Measurements from ENCODE around the gene GFER. TPM values are rescaled to one million over a fixed set of nuclear protein-coding genes. Genes with fewer than 3 reads are reported as not detected.

Gene GFER
- total and polyA plus RNA-seq, 9 of the 15 experiments (the other 6 are each of a cell fraction or from before 2014, with no cell fraction given): 4.3 to 53.7 (median 19.8) TPM

GRCh38 chr16:1990101-1990350 is 6.0 kb downstream of the GFER start (continued):
- TF ChIP-seq MAFF (IDR thresholded peaks at IDR 0.05; ENCODE audit: low read length) (no peak), KDM2B (CRISPR knock-in tag; IDR thresholded peaks at IDR 0.05) (no peak), ZNF668 (CRISPR knock-in tag; IDR thresholded peaks at IDR 0.05) (no peak), HNRNPK (IDR thresholded peaks at IDR 0.05; ENCODE audit: low read depth, low read length, poor library complexity, severe bottlenecking) (peak; percentile 67), IRF2 (CRISPR knock-in tag; IDR thresholded peaks at IDR 0.05) (no peak), HMG20B (CRISPR knock-in tag; IDR thresholded peaks at IDR 0.05) (no peak)
- TF ChIP-seq, protein P1, sequence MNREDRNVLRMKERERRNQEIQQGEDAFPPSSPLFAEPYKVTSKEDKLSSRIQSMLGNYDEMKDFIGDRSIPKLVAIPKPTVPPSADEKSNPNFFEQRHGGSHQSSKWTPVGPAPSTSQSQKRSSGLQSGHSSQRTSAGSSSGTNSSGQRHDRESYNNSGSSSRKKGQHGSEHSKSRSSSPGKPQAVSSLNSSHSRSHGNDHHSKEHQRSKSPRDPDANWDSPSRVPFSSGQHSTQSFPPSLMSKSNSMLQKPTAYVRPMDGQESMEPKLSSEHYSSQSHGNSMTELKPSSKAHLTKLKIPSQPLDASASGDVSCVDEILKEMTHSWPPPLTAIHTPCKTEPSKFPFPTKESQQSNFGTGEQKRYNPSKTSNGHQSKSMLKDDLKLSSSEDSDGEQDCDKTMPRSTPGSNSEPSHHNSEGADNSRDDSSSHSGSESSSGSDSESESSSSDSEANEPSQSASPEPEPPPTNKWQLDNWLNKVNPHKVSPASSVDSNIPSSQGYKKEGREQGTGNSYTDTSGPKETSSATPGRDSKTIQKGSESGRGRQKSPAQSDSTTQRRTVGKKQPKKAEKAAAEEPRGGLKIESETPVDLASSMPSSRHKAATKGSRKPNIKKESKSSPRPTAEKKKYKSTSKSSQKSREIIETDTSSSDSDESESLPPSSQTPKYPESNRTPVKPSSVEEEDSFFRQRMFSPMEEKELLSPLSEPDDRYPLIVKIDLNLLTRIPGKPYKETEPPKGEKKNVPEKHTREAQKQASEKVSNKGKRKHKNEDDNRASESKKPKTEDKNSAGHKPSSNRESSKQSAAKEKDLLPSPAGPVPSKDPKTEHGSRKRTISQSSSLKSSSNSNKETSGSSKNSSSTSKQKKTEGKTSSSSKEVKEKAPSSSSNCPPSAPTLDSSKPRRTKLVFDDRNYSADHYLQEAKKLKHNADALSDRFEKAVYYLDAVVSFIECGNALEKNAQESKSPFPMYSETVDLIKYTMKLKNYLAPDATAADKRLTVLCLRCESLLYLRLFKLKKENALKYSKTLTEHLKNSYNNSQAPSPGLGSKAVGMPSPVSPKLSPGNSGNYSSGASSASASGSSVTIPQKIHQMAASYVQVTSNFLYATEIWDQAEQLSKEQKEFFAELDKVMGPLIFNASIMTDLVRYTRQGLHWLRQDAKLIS (CRISPR knock-in tag; IDR thresholded peaks at IDR 0.05): no peak
- TF ChIP-seq, protein P2, sequence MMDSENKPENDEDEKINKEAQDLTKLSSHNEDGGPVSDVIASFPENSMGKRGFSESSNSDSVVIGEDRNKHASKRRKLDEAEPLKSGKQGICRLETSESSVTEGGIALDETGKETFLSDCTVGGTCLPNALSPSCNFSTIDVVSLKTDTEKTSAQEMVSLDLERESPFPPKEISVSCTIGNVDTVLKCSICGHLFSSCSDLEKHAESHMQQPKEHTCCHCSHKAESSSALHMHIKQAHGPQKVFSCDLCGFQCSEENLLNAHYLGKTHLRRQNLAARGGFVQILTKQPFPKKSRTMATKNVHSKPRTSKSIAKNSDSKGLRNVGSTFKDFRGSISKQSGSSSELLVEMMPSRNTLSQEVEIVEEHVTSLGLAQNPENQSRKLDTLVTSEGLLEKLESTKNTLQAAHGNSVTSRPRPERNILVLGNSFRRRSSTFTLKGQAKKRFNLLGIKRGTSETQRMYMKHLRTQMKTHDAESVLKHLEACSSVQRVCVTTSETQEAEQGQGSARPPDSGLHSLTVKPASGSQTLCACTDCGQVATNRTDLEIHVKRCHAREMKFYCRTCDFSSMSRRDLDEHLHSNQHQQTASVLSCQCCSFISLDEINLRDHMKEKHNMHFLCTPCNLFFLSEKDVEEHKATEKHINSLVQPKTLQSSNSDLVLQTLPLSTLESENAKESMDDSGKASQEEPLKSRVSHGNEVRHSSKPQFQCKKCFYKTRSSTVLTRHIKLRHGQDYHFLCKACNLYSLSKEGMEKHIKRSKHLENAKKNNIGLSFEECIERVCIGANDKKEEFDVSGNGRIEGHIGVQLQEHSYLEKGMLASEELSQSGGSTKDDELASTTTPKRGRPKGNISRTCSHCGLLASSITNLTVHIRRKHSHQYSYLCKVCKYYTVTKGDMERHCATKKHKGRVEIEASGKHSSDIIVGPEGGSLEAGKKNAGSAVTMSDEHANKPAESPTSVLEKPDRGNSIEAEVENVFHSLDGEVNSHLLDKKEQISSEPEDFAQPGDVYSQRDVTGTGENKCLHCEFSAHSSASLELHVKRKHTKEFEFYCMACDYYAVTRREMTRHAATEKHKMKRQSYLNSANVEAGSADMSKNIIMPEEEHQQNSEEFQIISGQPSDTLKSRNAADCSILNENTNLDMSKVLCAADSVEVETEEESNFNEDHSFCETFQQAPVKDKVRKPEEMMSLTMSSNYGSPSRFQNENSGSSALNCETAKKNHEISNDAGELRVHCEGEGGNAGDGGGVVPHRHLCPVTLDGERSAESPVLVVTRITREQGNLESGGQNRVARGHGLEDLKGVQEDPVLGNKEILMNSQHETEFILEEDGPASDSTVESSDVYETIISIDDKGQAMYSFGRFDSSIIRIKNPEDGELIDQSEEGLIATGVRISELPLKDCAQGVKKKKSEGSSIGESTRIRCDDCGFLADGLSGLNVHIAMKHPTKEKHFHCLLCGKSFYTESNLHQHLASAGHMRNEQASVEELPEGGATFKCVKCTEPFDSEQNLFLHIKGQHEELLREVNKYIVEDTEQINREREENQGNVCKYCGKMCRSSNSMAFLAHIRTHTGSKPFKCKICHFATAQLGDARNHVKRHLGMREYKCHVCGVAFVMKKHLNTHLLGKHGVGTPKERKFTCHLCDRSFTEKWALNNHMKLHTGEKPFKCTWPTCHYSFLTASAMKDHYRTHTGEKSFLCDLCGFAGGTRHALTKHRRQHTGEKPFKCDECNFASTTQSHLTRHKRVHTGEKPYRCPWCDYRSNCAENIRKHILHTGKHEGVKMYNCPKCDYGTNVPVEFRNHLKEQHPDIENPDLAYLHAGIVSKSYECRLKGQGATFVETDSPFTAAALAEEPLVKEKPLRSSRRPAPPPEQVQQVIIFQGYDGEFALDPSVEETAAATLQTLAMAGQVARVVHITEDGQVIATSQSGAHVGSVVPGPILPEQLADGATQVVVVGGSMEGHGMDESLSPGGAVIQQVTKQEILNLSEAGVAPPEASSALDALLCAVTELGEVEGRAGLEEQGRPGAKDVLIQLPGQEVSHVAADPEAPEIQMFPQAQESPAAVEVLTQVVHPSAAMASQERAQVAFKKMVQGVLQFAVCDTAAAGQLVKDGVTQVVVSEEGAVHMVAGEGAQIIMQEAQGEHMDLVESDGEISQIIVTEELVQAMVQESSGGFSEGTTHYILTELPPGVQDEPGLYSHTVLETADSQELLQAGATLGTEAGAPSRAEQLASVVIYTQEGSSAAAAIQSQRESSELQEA (IDR thresholded peaks at IDR 0.05; ENCODE audit: low read depth): no peak
- TF ChIP-seq, protein P3, sequence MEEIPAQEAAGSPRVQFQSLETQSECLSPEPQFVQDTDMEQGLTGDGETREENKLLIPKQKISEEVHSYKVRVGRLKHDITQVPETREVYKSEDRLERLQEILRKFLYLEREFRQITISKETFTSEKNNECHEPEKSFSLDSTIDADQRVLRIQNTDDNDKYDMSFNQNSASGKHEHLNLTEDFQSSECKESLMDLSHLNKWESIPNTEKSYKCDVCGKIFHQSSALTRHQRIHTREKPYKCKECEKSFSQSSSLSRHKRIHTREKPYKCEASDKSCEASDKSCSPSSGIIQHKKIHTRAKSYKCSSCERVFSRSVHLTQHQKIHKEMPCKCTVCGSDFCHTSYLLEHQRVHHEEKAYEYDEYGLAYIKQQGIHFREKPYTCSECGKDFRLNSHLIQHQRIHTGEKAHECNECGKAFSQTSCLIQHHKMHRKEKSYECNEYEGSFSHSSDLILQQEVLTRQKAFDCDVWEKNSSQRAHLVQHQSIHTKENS (CRISPR knock-in tag; IDR thresholded peaks at IDR 0.05): no peak
